HL-60 (cell line): ENCODE data around the gene WDFY4.

ENCODE experiments used
- DNase-seq, 2 experiments: peaks; one replicate each; pipeline ENCODE4 v3.0.0-alpha.2; 2010 to 2020; ENCODE audit warnings: low read depth in 1 of 2, low spot score in 1 of 2
- H3K27ac ChIP-seq: fragments of 250-450 bp; sonication (Bioruptor Pico); replicated peaks from 2 replicates; pipeline ENCODE4 v1.5.1; 2020; ENCODE audit warnings: mild to moderate bottlenecking, moderate library complexity
- H3K27me3 ChIP-seq: fragments of 250-450 bp; sonication (Bioruptor Pico); 2 replicates; pipeline ENCODE4 v1.5.1; 2021; ENCODE audit warnings: mild to moderate bottlenecking, moderate library complexity; ENCODE audit not compliant: insufficient read depth, poor library complexity, severe bottlenecking
- H3K4me3 ChIP-seq: replicated peaks from 2 replicates; pipeline ENCODE4 v1.5.1; 2011; ENCODE audit warnings: mild to moderate bottlenecking, control low read depth, low read length; ENCODE audit not compliant: insufficient read depth
- CTCF ChIP-seq: IDR thresholded peaks from one replicate; pipeline ENCODE4 v1.5.1; 2011; ENCODE audit warnings: low read length, control low read depth, inconsistent platforms; ENCODE audit not compliant: insufficient read depth
- GABPA ChIP-seq: IDR thresholded peaks from 2 replicates; pipeline ENCODE4 v1.6.1; 2012; ENCODE audit warnings: low read depth
- POLR2AphosphoS5 ChIP-seq: IDR thresholded peaks from 2 replicates; pipeline ENCODE4 v1.6.1; 2012; ENCODE audit warnings: low read depth
- SPI1 ChIP-seq: IDR thresholded peaks from 2 replicates; pipeline ENCODE4 v1.6.1; 2012; ENCODE audit warnings: low read depth, mild to moderate bottlenecking, borderline replicate concordance
- TF ChIP-seq, protein P1 (sequence below): IDR thresholded peaks from 2 replicates; pipeline ENCODE4 v1.6.1; 2012; ENCODE audit warnings: low read depth; ENCODE audit not compliant: insufficient replicate concordance

The WDFY4 gene

DNA sequence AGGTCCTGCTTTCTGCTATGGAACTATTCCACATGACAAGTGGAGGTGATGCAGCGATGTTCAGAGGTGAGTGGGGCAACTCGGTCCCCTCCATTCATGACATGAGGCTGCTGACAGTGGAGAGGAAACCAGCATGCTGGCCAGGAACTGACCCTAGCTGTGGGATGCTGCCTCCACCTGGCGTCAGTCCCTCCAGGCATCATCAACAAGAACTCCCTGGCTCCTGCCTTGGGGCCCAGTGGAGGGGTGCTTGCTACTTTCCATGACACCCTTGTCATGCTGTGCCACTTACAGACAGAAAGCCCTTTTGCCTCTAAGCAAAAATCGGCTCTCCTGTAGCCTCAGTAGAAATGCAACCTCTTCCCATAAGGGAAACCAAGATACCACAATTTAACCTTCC, 136.4 kb downstream of the WDFY4 start:
- Histone ChIP-seq H3K27ac (no peak overlapping the region), H3K27me3 (no peaks in the 10 kb centered on the region), H3K4me3 (no peak overlapping the region)
- DNase-seq: no peak
- TF ChIP-seq SPI1 (no peak), GABPA (no peak), POLR2AphosphoS5 (no peak), CTCF (no peak)
- TF ChIP-seq, protein P1, sequence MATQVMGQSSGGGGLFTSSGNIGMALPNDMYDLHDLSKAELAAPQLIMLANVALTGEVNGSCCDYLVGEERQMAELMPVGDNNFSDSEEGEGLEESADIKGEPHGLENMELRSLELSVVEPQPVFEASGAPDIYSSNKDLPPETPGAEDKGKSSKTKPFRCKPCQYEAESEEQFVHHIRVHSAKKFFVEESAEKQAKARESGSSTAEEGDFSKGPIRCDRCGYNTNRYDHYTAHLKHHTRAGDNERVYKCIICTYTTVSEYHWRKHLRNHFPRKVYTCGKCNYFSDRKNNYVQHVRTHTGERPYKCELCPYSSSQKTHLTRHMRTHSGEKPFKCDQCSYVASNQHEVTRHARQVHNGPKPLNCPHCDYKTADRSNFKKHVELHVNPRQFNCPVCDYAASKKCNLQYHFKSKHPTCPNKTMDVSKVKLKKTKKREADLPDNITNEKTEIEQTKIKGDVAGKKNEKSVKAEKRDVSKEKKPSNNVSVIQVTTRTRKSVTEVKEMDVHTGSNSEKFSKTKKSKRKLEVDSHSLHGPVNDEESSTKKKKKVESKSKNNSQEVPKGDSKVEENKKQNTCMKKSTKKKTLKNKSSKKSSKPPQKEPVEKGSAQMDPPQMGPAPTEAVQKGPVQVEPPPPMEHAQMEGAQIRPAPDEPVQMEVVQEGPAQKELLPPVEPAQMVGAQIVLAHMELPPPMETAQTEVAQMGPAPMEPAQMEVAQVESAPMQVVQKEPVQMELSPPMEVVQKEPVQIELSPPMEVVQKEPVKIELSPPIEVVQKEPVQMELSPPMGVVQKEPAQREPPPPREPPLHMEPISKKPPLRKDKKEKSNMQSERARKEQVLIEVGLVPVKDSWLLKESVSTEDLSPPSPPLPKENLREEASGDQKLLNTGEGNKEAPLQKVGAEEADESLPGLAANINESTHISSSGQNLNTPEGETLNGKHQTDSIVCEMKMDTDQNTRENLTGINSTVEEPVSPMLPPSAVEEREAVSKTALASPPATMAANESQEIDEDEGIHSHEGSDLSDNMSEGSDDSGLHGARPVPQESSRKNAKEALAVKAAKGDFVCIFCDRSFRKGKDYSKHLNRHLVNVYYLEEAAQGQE: no peak

DNA sequence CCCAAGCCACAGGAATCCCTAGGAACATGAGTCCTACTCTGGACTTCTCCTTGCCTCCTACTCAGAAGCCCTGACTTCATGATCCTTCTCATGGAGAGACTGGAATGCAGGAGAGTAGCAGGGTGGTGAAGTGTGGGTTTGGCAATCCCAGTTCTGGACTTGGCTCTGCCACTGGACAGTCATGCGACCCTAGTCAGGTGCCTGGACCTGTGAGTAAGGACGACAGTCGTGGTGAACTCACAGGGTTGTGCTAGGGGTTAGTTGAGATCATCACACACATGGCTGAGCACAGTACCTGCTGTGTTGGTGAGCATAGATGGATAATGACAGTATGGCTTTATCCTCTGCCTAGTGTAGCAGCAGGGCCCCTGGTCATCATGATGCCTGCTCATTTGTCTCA, 137.0 kb downstream of the WDFY4 start:
- no peak for DNase-seq
- Histone ChIP-seq H3K4me3 (no peak overlapping the region), H3K27ac (no peak overlapping the region), H3K27me3 (no peaks in the 10 kb centered on the region)
- TF ChIP-seq, protein P1: no peak
- no peak for TF ChIP-seq SPI1
- no peak for TF ChIP-seq POLR2AphosphoS5

- Histone ChIP-seq H3K27me3 (no peaks in the 10 kb centered on the region), H3K27ac (no peak overlapping the region), H3K4me3 (no peak overlapping the region)
- DNase-seq: no peak
- no peak for TF ChIP-seq CTCF
- TF ChIP-seq, protein P1: no peak
- no peak for TF ChIP-seq SPI1
Measured at GRCh38 chr10:48833674-48834073, 149.0 kb downstream of the WDFY4 start.
